Measurements from ENCODE around the gene SPATA9.

Gene SPATA9

GRCh38 chr5:95641741-95642220, 41.0 kb downstream of the SPATA9 start:
- TF ChIP-seq RARB (CRISPR knock-in tag; IDR thresholded peaks at IDR 0.05) (no peak), BACH2 (CRISPR knock-in tag; IDR thresholded peaks at IDR 0.05; ENCODE audit: borderline replicate concordance) (no peak), ARNTL (CRISPR knock-in tag; IDR thresholded peaks at IDR 0.05; ENCODE audit: borderline replicate concordance, low read depth) (no peak), ESRRG (CRISPR knock-in tag; IDR thresholded peaks at IDR 0.05) (no peak), ZC3H10 (CRISPR knock-in tag; IDR thresholded peaks at IDR 0.05) (no peak)
- ATAC-seq: no peak

GRCh38 chr5:95638632-95639031, 44.2 kb downstream of the SPATA9 start:
- ATAC-seq: no peak
- no peak for TF ChIP-seq ZNF8 (CRISPR knock-in tag; IDR thresholded peaks at IDR 0.05)
- no peak for TF ChIP-seq POU6F1 (CRISPR knock-in tag; IDR thresholded peaks at IDR 0.05; ENCODE audit: borderline replicate concordance, low read depth)
- no peak for TF ChIP-seq ZFP30 (CRISPR knock-in tag; IDR thresholded peaks at IDR 0.05)
- TF ChIP-seq PATZ1 (CRISPR knock-in tag; IDR thresholded peaks at IDR 0.05; ENCODE audit: borderline replicate concordance): no peak
- TF ChIP-seq CSDC2 (CRISPR knock-in tag; IDR thresholded peaks at IDR 0.05): no peak
- no peak for TF ChIP-seq ISL1 (CRISPR knock-in tag; IDR thresholded peaks at IDR 0.05)
- TF ChIP-seq OSR1 (CRISPR knock-in tag; IDR thresholded peaks at IDR 0.05): no peak
- TF ChIP-seq RARB (CRISPR knock-in tag; IDR thresholded peaks at IDR 0.05): no peak
- no peak for TF ChIP-seq TSHZ2 (CRISPR knock-in tag; IDR thresholded peaks at IDR 0.05)
- TF ChIP-seq ARNTL (CRISPR knock-in tag; IDR thresholded peaks at IDR 0.05; ENCODE audit: borderline replicate concordance, low read depth): no peak
- no peak for TF ChIP-seq ZFP3 (CRISPR knock-in tag; IDR thresholded peaks at IDR 0.05)
- TF ChIP-seq TCF4 (CRISPR knock-in tag; IDR thresholded peaks at IDR 0.05; ENCODE audit: borderline replicate concordance): no peak
- TF ChIP-seq ZNF565 (CRISPR knock-in tag; conservative IDR thresholded peaks at IDR 0.05; ENCODE audit: low read depth): no peak

- no peak for ATAC-seq
- no peak for TF ChIP-seq ESRRG (CRISPR knock-in tag; IDR thresholded peaks at IDR 0.05)
- TF ChIP-seq ZC3H10 (CRISPR knock-in tag; IDR thresholded peaks at IDR 0.05): no peak
- no peak for TF ChIP-seq OSR1 (CRISPR knock-in tag; IDR thresholded peaks at IDR 0.05)
- TF ChIP-seq PPARA (CRISPR knock-in tag; IDR thresholded peaks at IDR 0.05; ENCODE audit: borderline replicate concordance): no peak
- no peak for TF ChIP-seq ZFP3 (CRISPR knock-in tag; IDR thresholded peaks at IDR 0.05)
- no peak for TF ChIP-seq CSDC2 (CRISPR knock-in tag; IDR thresholded peaks at IDR 0.05)
- TF ChIP-seq CREB5 (CRISPR knock-in tag; IDR thresholded peaks at IDR 0.05; ENCODE audit: low read depth): no peak
- no peak for TF ChIP-seq SNAI2 (CRISPR knock-in tag; IDR thresholded peaks at IDR 0.05)
- TF ChIP-seq CSRNP3 (CRISPR knock-in tag; IDR thresholded peaks at IDR 0.05): no peak
- TF ChIP-seq TCF4 (CRISPR knock-in tag; IDR thresholded peaks at IDR 0.05; ENCODE audit: borderline replicate concordance): no peak
- no peak for TF ChIP-seq PATZ1 (CRISPR knock-in tag; IDR thresholded peaks at IDR 0.05; ENCODE audit: borderline replicate concordance)
- TF ChIP-seq TOX (CRISPR knock-in tag; IDR thresholded peaks at IDR 0.05; ENCODE audit: borderline replicate concordance): no peak
- no peak for TF ChIP-seq BACH2 (CRISPR knock-in tag; IDR thresholded peaks at IDR 0.05; ENCODE audit: borderline replicate concordance)
Measured at GRCh38 chr5:95634081-95634480, 48.7 kb downstream of the SPATA9 start.

All from SK-N-SH treated with all-trans-retinoic acid at 6 μM for 48 hours (cell line).